HG03045 (cell line): ENCODE data around the gene UBE2L5.
A peak's percentile ranks its signal among the peaks of the same experiment; 100 is the strongest.
"Not testable (repeated sequence)": the region's sequence is repeated elsewhere in the genome, so short reads cannot be mapped to it uniquely, and the experiment has no call there.

Experiments used
- ATAC-seq: cut with Tn5 transposase; IDR thresholded peaks from one replicate; pipeline ENCODE4 v1.9.1; 2021; ENCODE audit warnings: mild to moderate bottlenecking, moderate library complexity; ENCODE audit not compliant: unreplicated experiment

The UBE2L5 gene

DNA sequence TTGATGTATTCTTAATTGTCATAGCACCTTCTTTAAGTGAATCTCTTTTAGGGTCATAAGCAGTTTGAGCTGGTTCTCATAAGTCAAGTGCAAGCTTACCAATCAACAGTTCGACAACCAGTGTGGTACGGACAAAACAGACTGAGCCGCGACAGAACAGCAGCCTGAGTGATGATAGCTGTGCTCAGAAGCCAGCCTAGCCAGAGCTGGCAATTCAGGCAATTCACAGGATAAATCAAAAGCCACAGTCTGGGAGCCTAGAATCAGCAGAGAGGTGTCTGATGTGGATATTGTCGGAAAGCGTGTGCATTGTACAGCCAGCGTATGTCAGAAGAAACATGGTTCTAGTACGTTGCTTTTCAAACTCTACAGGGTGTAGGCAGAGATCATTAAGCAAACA lies 14.9 kb downstream of the UBE2L5 start:
- ATAC-seq: no peak

DNA sequence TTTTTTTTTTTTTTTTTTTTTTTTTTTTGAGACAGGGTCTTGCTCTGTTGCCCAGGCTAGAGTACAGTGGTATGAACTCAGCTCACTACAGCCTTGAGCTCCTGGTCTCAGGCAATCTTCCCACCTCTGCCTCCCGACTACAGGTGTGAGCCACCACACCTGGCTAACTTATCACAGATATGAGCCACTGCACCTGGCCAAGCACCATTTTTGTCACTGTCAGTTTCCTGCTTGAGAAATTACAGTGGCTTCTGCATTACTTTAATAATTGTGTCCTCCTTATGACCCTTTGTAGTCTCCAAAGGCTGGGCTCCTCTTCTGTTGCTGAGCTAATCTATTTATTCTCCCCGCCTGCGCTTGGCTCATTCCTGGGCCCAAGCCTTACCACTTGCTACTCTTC lies 16.0 kb downstream of the UBE2L5 start:
- no peak for ATAC-seq

DNA sequence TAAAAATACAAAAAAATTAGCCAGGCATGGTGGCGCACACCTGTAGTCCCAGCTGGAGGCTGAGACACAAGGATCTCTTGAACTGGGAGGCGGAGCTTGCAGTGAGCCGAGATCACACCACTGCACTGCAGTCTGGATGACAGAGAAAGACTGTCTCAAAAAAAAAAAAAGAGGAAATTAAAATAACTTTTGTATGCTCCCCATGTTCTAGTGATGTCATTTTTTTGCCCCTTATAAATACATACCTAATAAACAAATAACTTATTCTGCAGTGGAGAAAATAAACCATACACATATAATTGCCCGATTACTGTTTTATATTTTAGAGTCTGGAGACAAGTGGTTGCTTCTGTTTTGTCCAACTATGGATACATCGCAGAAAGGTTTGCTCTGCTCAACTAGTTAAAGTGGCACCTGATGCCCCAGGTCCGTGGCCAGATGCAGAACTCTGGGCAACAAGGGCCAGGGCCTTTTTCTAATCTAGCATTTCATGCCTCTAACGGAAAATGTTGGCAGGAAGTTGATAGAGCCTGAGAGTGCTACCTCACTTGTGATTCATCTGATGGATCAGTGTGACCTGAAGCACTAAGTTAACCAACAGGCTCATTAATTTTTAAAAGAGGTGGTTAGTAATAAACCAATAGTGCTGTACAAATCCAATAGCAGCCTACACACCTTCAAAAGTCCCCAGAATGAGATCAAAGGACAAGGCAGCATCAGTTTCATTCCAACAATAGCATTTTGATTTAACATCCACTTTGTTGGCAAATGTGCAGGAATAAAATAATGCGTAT lies 18.8 kb downstream of the UBE2L5 start:
- no peak for ATAC-seq

DNA sequence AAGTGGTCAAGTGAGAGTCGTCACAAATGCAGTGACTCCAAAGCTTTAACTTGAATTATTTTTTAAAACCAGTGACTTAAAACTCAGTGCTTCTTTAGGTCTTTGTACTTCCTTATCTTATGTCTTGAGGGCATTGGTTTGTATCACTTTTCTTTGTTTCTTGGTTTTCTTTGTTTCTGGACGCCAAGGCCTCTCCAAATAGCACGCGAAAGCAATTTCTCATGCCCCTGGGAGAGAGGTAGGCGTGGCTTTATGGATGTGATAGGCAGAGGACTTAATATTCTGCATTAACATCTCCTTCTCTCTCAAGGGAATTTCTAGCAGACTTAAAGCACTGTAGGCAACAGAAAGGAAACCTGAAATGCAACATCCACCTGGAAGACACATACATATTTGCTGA lies 20.6 kb downstream of the UBE2L5 start:
- ATAC-seq: no peak

DNA sequence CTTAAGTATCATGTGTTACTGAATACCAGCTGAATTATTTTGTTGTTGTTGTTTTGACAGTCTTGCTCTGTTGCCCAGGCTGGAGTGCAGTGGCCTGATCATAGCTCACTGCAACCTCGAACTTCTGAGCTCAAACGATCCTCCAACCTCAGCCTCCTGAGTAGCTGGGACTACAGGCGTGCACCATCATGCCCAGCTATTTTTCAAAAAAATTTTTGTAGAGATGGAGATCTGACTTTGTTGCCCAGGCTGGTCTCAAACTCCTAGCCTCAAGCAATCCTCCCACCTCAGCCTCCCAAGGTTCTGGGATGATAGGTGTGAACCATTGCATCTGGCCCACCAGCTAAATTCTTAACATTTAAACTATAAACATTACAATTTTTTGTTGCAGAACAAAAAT lies 21.2 kb downstream of the UBE2L5 start:
- not testable (repeated sequence) for ATAC-seq

DNA sequence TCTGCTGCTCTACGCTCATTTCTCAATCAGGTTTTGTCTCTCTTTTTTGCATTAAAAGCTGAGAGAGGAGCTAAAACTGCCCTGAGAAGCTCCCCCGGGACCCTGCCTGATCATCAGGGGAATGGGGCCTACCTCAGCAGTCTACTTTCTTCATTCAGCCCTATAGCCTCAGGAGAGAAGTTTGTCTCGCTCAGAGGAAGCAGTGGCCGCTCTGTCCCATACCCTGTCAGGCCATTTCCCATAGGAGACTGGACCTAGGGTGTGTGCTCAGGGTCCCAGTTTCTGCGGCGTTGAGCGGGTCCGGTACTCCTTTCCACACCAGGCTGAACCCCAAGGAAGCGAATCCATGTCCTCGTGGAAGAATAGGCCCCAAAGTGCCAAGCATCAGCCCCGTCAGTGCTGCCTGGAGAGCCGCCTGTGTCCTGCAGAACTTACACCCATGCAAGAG lies 21.7 kb downstream of the UBE2L5 start:
- no peak for ATAC-seq

GRCh38 chr13:30446126-30446500 lies 23.8 kb downstream of the UBE2L5 start:
- ATAC-seq: peak; percentile 9

GRCh38 chr13:30448441-30448840 lies 26.1 kb downstream of the UBE2L5 start:
- ATAC-seq: no peak

DNA sequence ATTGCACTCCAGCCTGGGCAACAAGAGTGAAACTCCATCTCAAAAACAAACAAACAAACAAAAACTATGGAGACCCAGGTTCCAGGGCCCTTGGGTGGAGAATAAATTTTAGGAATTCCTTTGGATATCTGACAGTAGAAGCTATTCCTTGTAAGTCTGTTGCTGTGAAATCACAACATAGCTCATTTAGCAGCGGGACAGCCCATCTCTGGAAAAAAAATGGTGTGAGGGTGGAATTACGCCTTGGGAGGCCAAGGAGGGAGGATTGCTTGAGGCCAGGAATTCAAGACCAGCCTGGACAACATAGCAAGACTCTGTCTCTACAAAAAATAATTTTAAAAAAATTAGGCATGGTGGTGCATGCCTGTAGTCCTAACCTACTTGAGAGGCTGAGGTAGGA lies 27.8 kb downstream of the UBE2L5 start:
- ATAC-seq: no peak

- not testable (repeated sequence) for ATAC-seq
These were observed 29.2 kb downstream of the UBE2L5 start for GRCh38 chr13:30451476-30451875.

DNA sequence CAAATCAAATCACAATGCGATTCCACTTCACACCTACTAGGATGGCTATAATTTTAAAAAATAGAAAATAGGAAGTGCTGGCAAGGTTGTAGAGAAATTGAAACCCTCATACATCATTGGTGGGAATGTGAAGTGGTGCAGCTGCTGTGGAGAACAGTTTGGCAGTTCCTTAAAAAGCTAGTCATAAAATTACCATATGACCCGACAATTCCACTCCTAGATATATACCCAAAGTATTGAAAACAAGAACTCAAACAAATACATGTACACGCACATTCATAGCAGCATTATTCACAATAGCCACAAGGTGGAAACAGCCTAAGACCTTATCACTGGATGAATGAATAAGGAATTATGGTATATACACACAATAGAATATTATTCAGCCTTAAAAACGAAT lies 31.4 kb downstream of the UBE2L5 start:
- no peak for ATAC-seq

DNA sequence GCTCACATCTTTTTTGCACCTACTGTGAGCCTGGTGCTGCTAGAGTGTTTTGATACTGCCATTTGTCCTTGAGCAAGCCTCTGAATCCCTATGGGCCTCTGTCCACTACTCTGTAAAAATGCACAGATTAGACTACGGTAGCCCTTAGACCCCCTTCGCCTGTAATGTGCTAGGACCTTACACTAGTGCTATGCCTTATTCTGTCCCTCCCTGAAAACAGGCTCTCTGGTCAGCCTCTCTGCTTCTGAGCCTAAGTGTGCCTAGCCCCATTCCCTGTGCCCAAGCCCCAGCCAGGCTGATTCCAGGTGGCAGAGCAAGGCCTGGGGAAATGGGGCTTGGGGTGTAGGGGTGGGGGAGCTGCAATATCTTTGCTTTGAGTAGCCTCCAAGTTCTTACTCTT lies 32.7 kb downstream of the UBE2L5 start:
- ATAC-seq: no peak

GRCh38 chr13:30456290-30456689 lies 34.0 kb downstream of the UBE2L5 start:
- ATAC-seq: no peak

DNA sequence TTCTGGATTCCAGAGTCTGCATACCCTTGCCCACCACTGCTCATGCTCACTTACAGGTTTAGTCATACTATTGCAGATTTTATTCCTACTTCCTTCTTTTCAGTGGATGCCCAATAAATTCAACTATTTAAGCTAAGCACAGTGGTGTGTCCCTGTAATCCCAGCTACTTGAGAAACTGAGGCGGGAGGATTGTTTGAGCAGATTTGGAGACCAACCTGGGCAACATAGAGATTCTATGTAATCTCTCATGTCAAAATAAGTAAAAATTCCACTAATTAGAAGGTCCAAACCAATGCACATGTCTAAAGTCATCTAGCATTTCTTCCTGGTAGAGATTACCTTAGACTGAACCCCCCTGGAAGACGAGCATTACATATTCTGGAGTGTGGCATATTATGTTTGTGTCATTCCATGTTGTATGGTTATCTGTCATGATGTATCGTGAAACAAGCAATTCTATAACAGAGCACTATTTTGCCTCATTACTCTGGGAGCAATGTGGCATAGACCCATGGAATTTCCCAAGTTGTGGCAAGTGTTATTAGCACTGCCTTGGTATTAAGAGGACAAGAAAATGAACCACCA lies 35.1 kb downstream of the UBE2L5 start:
- no peak for ATAC-seq

DNA sequence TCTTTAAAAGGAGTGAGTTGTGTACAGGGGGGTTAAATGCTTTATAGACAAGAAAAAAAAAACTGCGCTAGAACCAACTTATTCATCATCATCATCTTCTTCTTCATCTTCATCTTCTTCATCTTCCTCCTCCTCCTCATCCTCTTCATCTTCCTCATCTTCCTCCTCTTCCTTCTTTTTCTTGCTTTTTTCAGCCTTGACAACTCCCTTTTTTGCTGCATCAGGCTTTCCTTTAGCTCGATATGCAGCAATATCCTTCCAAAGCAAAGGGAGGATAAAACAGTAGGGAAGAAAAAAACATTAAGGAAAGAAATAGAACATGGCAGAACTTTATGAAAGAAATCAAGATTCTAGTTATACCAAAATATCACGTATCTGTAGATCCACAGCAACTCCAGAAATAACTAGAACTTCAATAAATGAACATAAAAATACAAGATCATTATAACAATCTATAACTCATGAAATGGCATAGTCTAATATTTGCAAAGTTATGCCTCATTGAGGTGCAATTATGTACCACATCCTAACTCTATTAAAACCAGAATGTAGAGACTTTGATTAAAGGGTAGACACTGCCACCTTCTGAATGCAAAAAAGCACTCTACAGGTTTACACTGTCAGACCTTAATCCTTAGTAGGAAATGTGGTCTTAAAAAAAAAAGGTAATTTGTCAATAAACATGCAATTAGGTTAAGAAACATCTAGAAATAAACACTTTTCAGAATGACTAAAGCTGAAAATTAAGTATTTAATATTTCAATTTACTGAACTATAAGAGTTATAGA lies 39.2 kb downstream of the UBE2L5 start:
- not testable (repeated sequence) for ATAC-seq

GRCh38 chr13:30463787-30464495 lies 41.6 kb downstream of the UBE2L5 start:
- ATAC-seq: peak; percentile 35

DNA sequence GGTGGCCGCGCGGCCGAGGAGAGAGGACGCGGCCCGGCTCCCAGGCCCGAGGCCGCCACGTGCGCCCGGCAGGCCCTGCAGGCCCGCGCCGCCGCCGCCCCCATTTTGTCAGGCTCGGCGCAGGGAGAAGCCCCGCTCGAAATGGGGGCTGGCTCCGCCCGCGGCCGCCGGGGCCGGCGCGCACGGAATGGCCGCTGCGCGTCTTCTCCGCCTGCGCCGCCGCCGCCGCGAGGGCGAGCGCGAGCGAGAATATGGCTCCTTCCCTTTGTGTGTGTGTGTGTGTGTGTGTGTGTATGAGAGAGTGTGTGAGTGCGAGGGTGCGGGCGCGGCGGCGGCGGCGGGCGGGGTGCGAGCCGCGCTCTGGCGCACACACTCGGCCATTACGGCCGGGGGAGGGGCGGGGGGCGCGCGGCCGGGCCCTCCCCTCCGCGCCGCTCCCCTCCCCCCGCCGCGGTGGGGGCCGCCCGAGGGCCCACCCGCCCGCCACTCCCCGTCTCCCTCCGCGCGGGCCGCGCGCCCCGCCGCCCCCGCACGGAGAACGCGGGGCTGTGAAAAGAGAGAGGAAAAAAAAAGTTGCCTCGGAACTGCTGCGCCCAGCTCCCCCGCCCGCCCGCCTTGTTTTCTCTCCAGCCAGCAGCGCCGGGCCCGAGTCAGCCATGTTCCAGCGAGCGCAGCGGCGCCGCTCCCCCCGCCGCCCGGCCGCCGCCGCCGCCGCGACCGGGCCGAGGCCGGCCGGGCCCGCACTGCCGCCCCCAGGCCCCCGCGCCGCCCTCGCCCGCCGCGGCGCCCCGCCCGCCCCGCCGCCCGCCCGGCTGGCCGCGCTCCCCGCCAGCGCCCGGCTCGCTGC lies 42.4 kb downstream of the UBE2L5 start:
- ATAC-seq: peak; percentile 32

DNA sequence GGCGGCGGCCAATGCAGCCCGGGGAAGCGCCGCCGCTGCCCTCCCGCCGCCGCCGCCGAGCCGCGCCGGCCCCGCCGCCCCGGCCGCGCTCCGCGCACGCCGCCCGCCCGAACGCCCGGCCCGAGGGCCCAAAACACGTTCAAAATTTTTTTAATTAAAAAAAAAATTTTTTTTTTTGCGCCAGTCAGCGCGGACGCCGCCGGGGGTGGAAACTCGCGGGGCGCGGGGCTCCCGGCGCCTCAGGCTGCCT lies 43.0 kb downstream of the UBE2L5 start:
- ATAC-seq: no peak

GRCh38 chr13:30465593-30466357 lies 43.5 kb downstream of the UBE2L5 start, which contains the start of gene HMGB1:
Gene HMGB1, minus strand, starts transcription at chr13:30465936. Its CDS starts 2,256 bp downstream, at chr13:30463680.
- peak; percentile 89 for ATAC-seq

- no peak for ATAC-seq
These were observed 44.0 kb downstream of the UBE2L5 start for GRCh38 chr13:30466358-30466714.
